Measurements from ENCODE around the gene SLC38A2. TPM values are rescaled to one million over a fixed set of nuclear protein-coding genes. Genes with fewer than 3 reads are reported as not detected.
"Not testable (repeated sequence)": the region's sequence is repeated elsewhere in the genome, so short reads cannot be mapped to it uniquely, and the experiment has no call there.

Gene SLC38A2
- polyA plus RNA-seq, 1 donor from 2014 or later: 143 TPM

- H3K9ac ChIP-seq (ENCODE audit: low read length): no peak overlapping the region
- no peaks in the 10 kb centered on the region for H3K36me3 ChIP-seq (ENCODE audit: insufficient read depth, low read length)
- H3K4me2 ChIP-seq (ENCODE audit: low read length): no peak overlapping the region
- H3K27ac ChIP-seq (ENCODE audit: low read length): no peak overlapping the region
- no peaks in the 10 kb centered on the region for H3K9me2 ChIP-seq (ENCODE audit: insufficient read depth, low read length)
- no peaks in the 10 kb centered on the region for H3K79me2 ChIP-seq (replicated peaks; ENCODE audit: insufficient read depth, low read length)
- TF ChIP-seq SMC3 (conservative IDR thresholded peaks at IDR 0.05; ENCODE audit: poor library complexity): no peak
- TF ChIP-seq REST (IDR thresholded peaks at IDR 0.05; ENCODE audit: borderline replicate concordance): no peak
- TF ChIP-seq RAD21 (conservative IDR thresholded peaks at IDR 0.05): no peak
- TF ChIP-seq POLR2AphosphoS5 (IDR thresholded peaks at IDR 0.05): no peak
- no peak for TF ChIP-seq CTCF (IDR thresholded peaks at IDR 0.05; ENCODE audit: poor library complexity, severe bottlenecking)
- TF ChIP-seq EZH2 (IDR thresholded peaks at IDR 0.05; ENCODE audit: borderline replicate concordance, insufficient read depth, low read length, poor library complexity, severe bottlenecking): no peak
- no peak for TF ChIP-seq MXI1 (conservative IDR thresholded peaks at IDR 0.05; ENCODE audit: poor library complexity, severe bottlenecking)
- TF ChIP-seq TAF1 (IDR thresholded peaks at IDR 0.05; ENCODE audit: low read depth): no peak
- TF ChIP-seq EP300 (conservative IDR thresholded peaks at IDR 0.05; ENCODE audit: poor library complexity, severe bottlenecking): no peak
- H3K9me3 ChIP-seq (ENCODE audit: low read length): no peaks in the 10 kb centered on the region
- H3K4me3 ChIP-seq (ENCODE audit: low read length): no peak overlapping the region
- no peak overlapping the region for H2AFZ ChIP-seq (ENCODE audit: low read depth, low read length)
- H4K20me1 ChIP-seq (ENCODE audit: insufficient read depth): no peaks in the 10 kb centered on the region
- no peaks in the 10 kb centered on the region for H3K27me3 ChIP-seq (ENCODE audit: insufficient read depth, low read depth, low read length)
- no peaks in the 10 kb centered on the region for H3F3A ChIP-seq (ENCODE audit: insufficient read depth, low read length, poor library complexity, severe bottlenecking)
Observed at GRCh38 chr12:46339051-46339450, 33.5 kb downstream of the SLC38A2 start.

GRCh38 chr12:46332260-46332659 lies 40.3 kb downstream of the SLC38A2 start:
- no peak for TF ChIP-seq EP300 (conservative IDR thresholded peaks at IDR 0.05; ENCODE audit: poor library complexity, severe bottlenecking)
- H3K27me3 ChIP-seq (ENCODE audit: insufficient read depth, low read depth, low read length): no peaks in the 10 kb centered on the region
- no peak overlapping the region for H3K9ac ChIP-seq (ENCODE audit: low read length)
- no peaks in the 10 kb centered on the region for H3K9me2 ChIP-seq (ENCODE audit: insufficient read depth, low read length)
- H2AFZ ChIP-seq (ENCODE audit: low read depth, low read length): no peak overlapping the region
- no peak overlapping the region for H3K4me3 ChIP-seq (ENCODE audit: low read length)
- H3K27ac ChIP-seq (ENCODE audit: low read length): no peak overlapping the region
- no peaks in the 10 kb centered on the region for H3K36me3 ChIP-seq (ENCODE audit: insufficient read depth, low read length)
- H3F3A ChIP-seq (ENCODE audit: insufficient read depth, low read length, poor library complexity, severe bottlenecking): no peaks in the 10 kb centered on the region
- H4K20me1 ChIP-seq (ENCODE audit: insufficient read depth): no peaks in the 10 kb centered on the region
- H3K4me2 ChIP-seq (ENCODE audit: low read length): no peak overlapping the region
- H3K9me3 ChIP-seq (ENCODE audit: low read length): peaks cover 4% of the 10 kb centered on the region
- no peaks in the 10 kb centered on the region for H3K79me2 ChIP-seq (replicated peaks; ENCODE audit: insufficient read depth, low read length)

GRCh38 chr12:46325075-46325474 lies 47.5 kb downstream of the SLC38A2 start:
- H4K20me1 ChIP-seq (ENCODE audit: insufficient read depth); H2AFZ ChIP-seq (ENCODE audit: low read depth, low read length); H3K4me2 ChIP-seq (ENCODE audit: low read length); H3K9me2 ChIP-seq (ENCODE audit: insufficient read depth, low read length); H3K4me3 ChIP-seq (ENCODE audit: low read length); H3K27ac ChIP-seq (ENCODE audit: low read length); H3K27me3 ChIP-seq (ENCODE audit: insufficient read depth, low read depth, low read length); H3K9ac ChIP-seq (ENCODE audit: low read length); H3K9me3 ChIP-seq (ENCODE audit: low read length); H3F3A ChIP-seq (ENCODE audit: insufficient read depth, low read length, poor library complexity, severe bottlenecking); H3K36me3 ChIP-seq (ENCODE audit: insufficient read depth, low read length); H3K79me2 ChIP-seq (replicated peaks; ENCODE audit: insufficient read depth, low read length): not testable (repeated sequence)
